Activated T-cell treated with anti-CD3 and anti-CD28 coated beads for 4 hours (primary cell): Measurements from ENCODE around the gene ANKS6.

Source experiments
- DNase-seq: peaks from one replicate; pipeline ENCODE4 v3.0.0-alpha.2; 2020

ANKS6 gene

GRCh38 chr9:98796364-98797101, at the start of gene ANKS6:
TSS of gene ANKS6 (minus strand) at chr9:98796555. CDS start at chr9:98796491, 64 bp downstream.
- peak; percentile 79 for DNase-seq

- DNase-seq: no peak
Measured at GRCh38 chr9:98846081-98846480, 49.7 kb upstream of the ANKS6 start.

GRCh38 chr9:98842510-98842909, 46.2 kb upstream of the ANKS6 start:
- DNase-seq: no peak

- DNase-seq: no peak
Measured at GRCh38 chr9:98839724-98840123, 43.4 kb upstream of the ANKS6 start.

GRCh38 chr9:98838868-98839565, 42.7 kb upstream of the ANKS6 start:
- DNase-seq: no peak

- DNase-seq: no peak
Measured at GRCh38 chr9:98838155-98838867, 42.0 kb upstream of the ANKS6 start.

GRCh38 chr9:98837516-98837915, 41.2 kb upstream of the ANKS6 start:
- no peak for DNase-seq

- no peak for DNase-seq
Measured at GRCh38 chr9:98836206-98836605, 39.9 kb upstream of the ANKS6 start.

- DNase-seq: no peak
Measured at GRCh38 chr9:98834386-98834785, 38.0 kb upstream of the ANKS6 start.

- no peak for DNase-seq
Measured at GRCh38 chr9:98833090-98833956, 37.0 kb upstream of the ANKS6 start.

GRCh38 chr9:98832768-98833089, 36.4 kb upstream of the ANKS6 start:
- DNase-seq: no peak

- no peak for DNase-seq
Measured at GRCh38 chr9:98831696-98832095, 35.3 kb upstream of the ANKS6 start.

- no peak for DNase-seq
Measured at GRCh38 chr9:98830554-98830953, 34.2 kb upstream of the ANKS6 start.

GRCh38 chr9:98829766-98830165, 33.4 kb upstream of the ANKS6 start:
- no peak for DNase-seq

- DNase-seq: no peak
Measured at GRCh38 chr9:98826716-98827115, 30.4 kb upstream of the ANKS6 start.

GRCh38 chr9:98825414-98825813, 29.1 kb upstream of the ANKS6 start:
- no peak for DNase-seq

- DNase-seq: no peak
Measured at GRCh38 chr9:98823666-98824334, 27.4 kb upstream of the ANKS6 start.

GRCh38 chr9:98822661-98823060, 26.3 kb upstream of the ANKS6 start:
- no peak for DNase-seq

- DNase-seq: no peak
Measured at GRCh38 chr9:98821831-98822230, 25.5 kb upstream of the ANKS6 start.

GRCh38 chr9:98819231-98819630, 22.9 kb upstream of the ANKS6 start:
- DNase-seq: no peak

GRCh38 chr9:98818764-98819163, 22.4 kb upstream of the ANKS6 start:
- DNase-seq: no peak

- DNase-seq: no peak
Measured at GRCh38 chr9:98815391-98815951, 19.1 kb upstream of the ANKS6 start.
